PC-9 (cell line): Measurements from ENCODE around the gene REEP3. TPM values are rescaled to one million over a fixed set of nuclear protein-coding genes. Genes with fewer than 3 reads are reported as not detected.

Source experiments
- BruUV-seq: library from RNA; stranded (reverse); fragments of 400-500 nt; replicated peaks from 2 replicates; lab custom pipeline; 2021; lab: Mats Ljungman, UMichigan
- CTCF ChIA-PET: fragments of 300-600 bp; sonication (Branson Sonifier 250); formaldehyde crosslinking; loops from one replicate; lab custom pipeline; 2022; ENCODE audit warnings: antibody characterized with exemption; lab: Charles Lee
- POLR2A ChIA-PET: fragments of 300-600 bp; sonication (Branson Sonifier 250); formaldehyde crosslinking; loops from one replicate; lab custom pipeline; 2022; ENCODE audit warnings: antibody characterized with exemption; ENCODE audit not compliant: unreplicated experiment; lab: Charles Lee
- DNase-seq, 2 experiments: peaks; one replicate each; pipeline versions ENCODE4 v3.0.0 to v3.0.0-alpha.2; 2015 to 2022; ENCODE audit warnings: mixed read lengths in 1 of 2
- H2AFZ ChIP-seq: fragments of 200-600 bp; sonication (generic); 2 replicates; pipeline ENCODE4 v1.8.1; 2017; ENCODE audit warnings: antibody characterized with exemption
- H3F3A ChIP-seq: fragments of 200-600 bp; sonication (generic); 2 replicates; pipeline ENCODE4 v1.8.1; 2017; ENCODE audit warnings: antibody characterized with exemption, mild to moderate bottlenecking, low read depth; ENCODE audit not compliant: insufficient read depth
- H3K27ac ChIP-seq: fragments of 200-600 bp; sonication (generic); 2 replicates; pipeline ENCODE4 v1.6.1; 2016; ENCODE audit warnings: mixed run types
- H3K27me3 ChIP-seq: fragments of 200-600 bp; sonication (generic); 2 replicates; pipeline ENCODE4 v1.6.1; 2016; ENCODE audit warnings: low read depth, mixed run types; ENCODE audit not compliant: insufficient read depth
- H3K36me3 ChIP-seq: fragments of 200-600 bp; sonication (generic); 2 replicates; pipeline ENCODE4 v1.6.1; 2016; ENCODE audit warnings: low read depth, mixed run types
- H3K4me1 ChIP-seq: fragments of 200-600 bp; sonication (generic); replicated peaks from 2 replicates; pipeline ENCODE4 v1.6.1; 2016; ENCODE audit warnings: mixed run types; ENCODE audit not compliant: insufficient read depth
- H3K4me2 ChIP-seq: fragments of 200-600 bp; sonication (generic); 2 replicates; pipeline ENCODE4 v1.6.1; 2017; ENCODE audit warnings: mixed run types
- H3K4me3 ChIP-seq: fragments of 200-600 bp; sonication (generic); 2 replicates; pipeline ENCODE4 v1.6.1; 2016; ENCODE audit warnings: mixed run types
- H3K79me2 ChIP-seq: fragments of 200-600 bp; sonication (generic); 2 replicates; pipeline ENCODE4 v1.6.1; 2017; ENCODE audit warnings: low read depth, mixed run types
- H3K9me2 ChIP-seq: fragments of 200-600 bp; sonication (generic); 2 replicates; pipeline ENCODE4 v1.8.1; 2017; ENCODE audit warnings: mild to moderate bottlenecking; ENCODE audit not compliant: insufficient read depth
- H3K9me3 ChIP-seq: fragments of 200-600 bp; sonication (generic); 2 replicates; pipeline ENCODE4 v1.8.1; 2016; ENCODE audit warnings: low read depth; ENCODE audit not compliant: insufficient read depth
- H4K20me1 ChIP-seq: fragments of 200-600 bp; sonication (generic); 2 replicates; pipeline ENCODE4 v1.8.1; 2017; ENCODE audit not compliant: insufficient read depth
- EZH2 ChIP-seq: fragments of 200-600 bp; sonication (generic); IDR thresholded peaks from 2 replicates; pipeline ENCODE4 v1.8.0; 2017; ENCODE audit warnings: antibody characterized with exemption, low read depth
- intact Hi-C: fragments of 100-400 bp; cut with micrococcal nuclease; formaldehyde crosslinking; loops from one replicate; pipeline ENCODE4 v1.10.0; 2022; ENCODE audit not compliant: unreplicated experiment
- total RNA-seq: library from RNA; stranded (reverse); gene quantifications from 2 replicates; pipeline ENCODE4 v1.2.3, GENCODE V29; 2021
- TF ChIP-seq, protein P1 (sequence below): fragments of 200-600 bp; sonication (generic); conservative IDR thresholded peaks from 2 replicates; pipeline ENCODE4 v1.6.1; 2017; ENCODE audit warnings: mixed run types, antibody characterized with exemption, mild to moderate bottlenecking, moderate library complexity

REEP3 gene
- total RNA-seq, 1 experiment from 2014 or later: 56.4 TPM

DNA sequence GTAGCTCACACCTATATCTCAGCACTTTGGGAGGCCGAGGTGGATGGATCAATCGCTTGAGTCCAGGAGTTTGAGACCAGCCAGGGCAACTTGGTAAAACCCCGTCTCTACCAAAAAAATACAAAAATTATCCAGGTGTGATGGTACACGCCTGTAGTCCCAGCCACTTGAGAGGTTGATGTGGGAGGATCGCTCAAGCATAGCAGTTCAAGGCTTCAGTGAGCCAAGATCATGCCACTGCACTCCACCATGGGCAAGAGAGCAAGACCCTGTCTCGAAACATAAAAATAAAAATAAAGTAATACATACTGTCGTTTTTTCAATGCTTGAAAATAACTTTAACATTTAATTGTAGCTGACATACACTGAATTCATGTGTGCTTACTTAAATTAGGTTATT lies 57.3 kb downstream of the REEP3 start:
- ChIA-PET CTCF (no interaction called here), POLR2A (no interaction called here)
- Histone ChIP-seq H3K27ac (no peak overlapping the region), H3F3A (no peaks in the 10 kb centered on the region; the same call in 1 of the 2 replicates), H4K20me1 (no peaks in the 10 kb centered on the region), H2AFZ (no peak overlapping the region), H3K4me2 (no peak overlapping the region), H3K9me2 (no peaks in the 10 kb centered on the region), H3K36me3 (no peaks in the 10 kb centered on the region), H3K4me1 (no peaks in the 10 kb centered on the region), H3K4me3 (no peak overlapping the region), H3K27me3 (no peaks in the 10 kb centered on the region), H3K9me3 (no peaks in the 10 kb centered on the region), H3K79me2 (no peaks in the 10 kb centered on the region)
- DNase-seq: no peak
- intact Hi-C loops: no loop called here
- TF ChIP-seq, protein P1, sequence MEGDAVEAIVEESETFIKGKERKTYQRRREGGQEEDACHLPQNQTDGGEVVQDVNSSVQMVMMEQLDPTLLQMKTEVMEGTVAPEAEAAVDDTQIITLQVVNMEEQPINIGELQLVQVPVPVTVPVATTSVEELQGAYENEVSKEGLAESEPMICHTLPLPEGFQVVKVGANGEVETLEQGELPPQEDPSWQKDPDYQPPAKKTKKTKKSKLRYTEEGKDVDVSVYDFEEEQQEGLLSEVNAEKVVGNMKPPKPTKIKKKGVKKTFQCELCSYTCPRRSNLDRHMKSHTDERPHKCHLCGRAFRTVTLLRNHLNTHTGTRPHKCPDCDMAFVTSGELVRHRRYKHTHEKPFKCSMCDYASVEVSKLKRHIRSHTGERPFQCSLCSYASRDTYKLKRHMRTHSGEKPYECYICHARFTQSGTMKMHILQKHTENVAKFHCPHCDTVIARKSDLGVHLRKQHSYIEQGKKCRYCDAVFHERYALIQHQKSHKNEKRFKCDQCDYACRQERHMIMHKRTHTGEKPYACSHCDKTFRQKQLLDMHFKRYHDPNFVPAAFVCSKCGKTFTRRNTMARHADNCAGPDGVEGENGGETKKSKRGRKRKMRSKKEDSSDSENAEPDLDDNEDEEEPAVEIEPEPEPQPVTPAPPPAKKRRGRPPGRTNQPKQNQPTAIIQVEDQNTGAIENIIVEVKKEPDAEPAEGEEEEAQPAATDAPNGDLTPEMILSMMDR: no peak
- TF ChIP-seq EZH2: no peak
- BruUV-seq: no TSS peak

DNA sequence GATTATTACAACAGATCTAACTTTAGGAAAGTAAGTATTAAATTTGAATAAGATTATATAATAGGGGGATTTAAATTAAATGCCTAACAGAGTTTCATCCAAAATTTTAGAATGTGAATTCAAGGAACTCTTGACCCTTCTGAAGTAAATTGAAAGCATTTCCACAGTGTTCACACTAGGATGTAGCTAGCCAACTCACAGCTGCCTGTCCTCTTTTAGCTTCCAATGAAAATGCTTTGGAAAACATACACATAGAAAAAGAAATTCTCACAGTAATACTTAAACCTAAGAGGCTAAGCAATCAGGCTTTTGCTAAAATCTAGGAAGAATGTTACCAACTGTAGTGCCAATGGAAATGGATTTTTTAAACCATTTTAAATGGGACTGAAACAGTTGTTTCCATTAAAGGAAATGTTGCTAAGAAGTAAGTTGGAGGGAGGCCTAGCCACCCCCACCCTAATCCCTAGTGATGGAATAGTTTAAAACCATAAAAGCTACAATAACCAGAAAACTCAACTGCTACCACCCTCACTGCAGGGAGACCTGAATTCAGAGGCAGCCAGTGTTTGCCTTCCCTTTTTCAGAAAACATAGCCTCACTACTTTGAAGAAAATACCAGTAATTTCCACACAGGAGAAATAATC lies 58.3 kb downstream of the REEP3 start:
- no peak overlapping the region for H3K4me2 ChIP-seq
- H3K9me2 ChIP-seq: no peaks in the 10 kb centered on the region
- H4K20me1 ChIP-seq: no peaks in the 10 kb centered on the region
- no peak overlapping the region for H3K4me3 ChIP-seq
- ChIA-PET POLR2A (no interaction called here), CTCF (interaction anchor here (0.6 kb wide), 1 partner anchor 47 kb away, joined by 3 read pairs; no protein-coding TSS in a partner anchor)
- TF ChIP-seq EZH2: no peak
- TF ChIP-seq, protein P1: no peak
- no peaks in the 10 kb centered on the region; the same call in 1 of the 2 replicates for H3F3A ChIP-seq
- no peak overlapping the region for H3K27ac ChIP-seq
- 0 out of 2 replicates have a peak, but pooled peaks cover under 1% of the 10 kb centered on the region for H3K79me2 ChIP-seq
- no peaks in the 10 kb centered on the region for H3K36me3 ChIP-seq
- no TSS peak for BruUV-seq
- no peaks in the 10 kb centered on the region for H3K4me1 ChIP-seq
- no peak for DNase-seq
- H3K27me3 ChIP-seq: no peaks in the 10 kb centered on the region
- H3K9me3 ChIP-seq: no peaks in the 10 kb centered on the region
- intact Hi-C loops: no loop called here
- H2AFZ ChIP-seq: no peak overlapping the region

DNA sequence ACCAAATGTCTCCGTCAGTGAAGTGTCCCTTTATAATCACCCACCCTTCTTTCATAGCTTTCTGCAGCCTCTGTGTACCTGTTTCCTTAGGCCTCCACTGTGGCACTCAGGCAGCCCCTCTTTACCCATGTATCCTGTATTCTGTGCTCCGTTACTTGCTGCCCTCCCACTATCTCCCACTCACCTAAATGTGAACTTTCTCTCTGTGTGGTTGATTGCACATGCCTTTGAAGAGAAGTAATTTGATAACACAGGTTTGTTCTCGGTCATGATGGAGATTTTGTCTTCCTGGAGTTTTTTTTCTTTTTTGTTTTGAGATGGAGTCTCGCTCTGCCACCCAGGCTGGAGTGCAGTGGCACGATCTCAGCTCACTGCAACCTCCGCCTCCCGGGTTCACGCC lies 61.5 kb downstream of the REEP3 start:
- ChIA-PET CTCF (no interaction called here), POLR2A (no interaction called here)
- H3K27ac ChIP-seq: no peak overlapping the region
- H3K9me2 ChIP-seq: no peaks in the 10 kb centered on the region
- 0 out of 2 replicates have a peak, but pooled peaks cover 8% of the 10 kb centered on the region for H3K79me2 ChIP-seq
- BruUV-seq: no TSS peak
- no peaks in the 10 kb centered on the region for H3K9me3 ChIP-seq
- H4K20me1 ChIP-seq: no peaks in the 10 kb centered on the region
- DNase-seq: no peak
- TF ChIP-seq EZH2: no peak
- TF ChIP-seq, protein P1: no peak
- H2AFZ ChIP-seq: no peak overlapping the region
- no peaks in the 10 kb centered on the region for H3K4me1 ChIP-seq
- H3K27me3 ChIP-seq: no peaks in the 10 kb centered on the region
- H3K4me2 ChIP-seq: no peak overlapping the region
- H3F3A ChIP-seq: 0 out of 2 replicates have a peak, but pooled peaks cover 2% of the 10 kb centered on the region
- intact Hi-C loops: no loop called here
- no peaks in the 10 kb centered on the region for H3K36me3 ChIP-seq
- H3K4me3 ChIP-seq: no peak overlapping the region
